Activated naive CD4-positive, alpha-beta T cell treated with anti-CD3 and anti-CD28 coated beads, Interleukin-2, amount 50 U/mL, for 72 hours (primary cell): ENCODE results near the gene MYADML2. TPM values are rescaled to one million over a fixed set of nuclear protein-coding genes. Genes with fewer than 3 reads are reported as not detected.

Experiments
- ATAC-seq, 2 donors: fragments of 150-1000 bp; cut with Tn5 transposase; 2 replicates each; pipeline ENCODE4 v1.10.0; 2021; ENCODE audit warnings: mild to moderate bottlenecking in 2 of 2, moderate library complexity in 2 of 2
- DNase-seq, 2 donors: peaks; one replicate each; pipeline ENCODE4 v3.0.0; 2021 to 2022; ENCODE audit warnings: low spot score in 2 of 2
- H3K27ac Mint-ChIP-seq, 2 donors: one replicate each; pipeline ENCODE4 v1.8.0; 2022; ENCODE audit warnings: mild to moderate bottlenecking in 2 of 2, mixed read lengths in 2 of 2
- H3K36me3 Mint-ChIP-seq, 2 donors: one replicate each; pipeline ENCODE4 v1.8.0; 2022; ENCODE audit warnings: mixed read lengths in 2 of 2
- H3K9me3 Mint-ChIP-seq, 2 donors: one replicate each; pipeline ENCODE4 v1.8.0; 2022; ENCODE audit warnings: mixed read lengths in 2 of 2
- total RNA-seq, 2 donors: library from RNA; stranded (reverse); gene quantifications; one replicate each; pipeline ENCODE4 v1.2.3, GENCODE V29; 2022

MYADML2 gene, protein sequence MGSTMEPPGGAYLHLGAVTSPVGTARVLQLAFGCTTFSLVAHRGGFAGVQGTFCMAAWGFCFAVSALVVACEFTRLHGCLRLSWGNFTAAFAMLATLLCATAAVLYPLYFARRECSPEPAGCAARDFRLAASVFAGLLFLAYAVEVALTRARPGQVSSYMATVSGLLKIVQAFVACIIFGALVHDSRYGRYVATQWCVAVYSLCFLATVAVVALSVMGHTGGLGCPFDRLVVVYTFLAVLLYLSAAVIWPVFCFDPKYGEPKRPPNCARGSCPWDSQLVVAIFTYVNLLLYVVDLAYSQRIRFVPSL
- not detected for total RNA-seq

DNA sequence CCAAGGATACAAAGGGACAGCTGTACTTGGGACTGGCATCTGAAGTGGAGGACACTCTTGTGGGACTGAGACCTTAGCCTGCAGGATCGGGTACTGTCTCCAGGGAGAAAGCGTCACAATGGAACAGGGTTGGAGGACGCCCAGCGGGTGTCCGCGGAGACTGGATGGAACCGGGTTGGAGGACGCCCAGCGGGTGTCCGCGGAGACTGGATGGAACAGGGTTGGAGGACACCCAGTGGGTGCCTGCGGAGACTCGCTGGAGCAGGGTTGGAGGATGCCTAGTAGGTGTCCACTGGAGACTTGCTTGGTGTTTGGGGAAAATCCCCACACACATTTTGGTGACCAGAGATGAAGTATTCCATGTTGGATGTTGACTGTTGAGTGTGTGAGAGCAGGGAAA is at the start of gene MYADML2:
Gene MYADML2, minus strand, starts transcription at position 45 of the 400 bp plus-strand sequence. CDS start 5,492 bp downstream, outside the sequence.
- DNase-seq (no peak), ATAC-seq (no peak)
- no peak within 1 kb of the TSS for H3K27ac Mint-ChIP-seq
- H3K9me3 Mint-ChIP-seq = no peaks in the 10 kb centered on the region
- no peaks in the 10 kb centered on the region for H3K36me3 Mint-ChIP-seq

DNA sequence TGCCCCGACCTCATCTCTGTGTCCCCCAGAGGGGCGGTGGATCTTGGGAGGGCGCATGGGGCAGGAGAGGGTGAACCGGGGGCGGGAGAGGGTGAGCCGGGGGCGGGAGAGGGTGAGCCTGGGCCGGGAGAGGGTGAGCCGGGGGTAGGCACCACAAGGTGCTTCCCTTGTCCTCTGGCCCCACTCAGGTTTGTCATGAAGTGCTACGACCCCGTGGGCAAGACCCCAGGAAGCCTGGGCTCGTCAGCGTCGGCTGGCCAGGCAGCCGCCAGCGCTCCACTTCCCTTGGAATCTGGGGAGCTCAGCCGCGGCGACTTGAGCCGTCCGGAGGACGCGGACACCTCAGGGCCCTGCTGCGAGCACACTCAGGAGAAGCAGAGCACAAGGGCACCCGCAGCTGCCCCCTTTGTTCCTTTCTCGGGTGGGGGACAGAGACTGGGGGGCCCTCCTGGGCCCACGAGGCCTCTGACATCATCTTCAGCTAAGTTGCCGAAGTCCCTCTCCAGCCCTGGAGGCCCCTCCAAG is 49.3 kb upstream of the MYADML2 start:
- ATAC-seq (no peak), DNase-seq (no peak)
- Mint-ChIP-seq H3K27ac (no peak overlapping the region), H3K36me3 (no peaks in the 10 kb centered on the region), H3K9me3 (no peaks in the 10 kb centered on the region)

DNA sequence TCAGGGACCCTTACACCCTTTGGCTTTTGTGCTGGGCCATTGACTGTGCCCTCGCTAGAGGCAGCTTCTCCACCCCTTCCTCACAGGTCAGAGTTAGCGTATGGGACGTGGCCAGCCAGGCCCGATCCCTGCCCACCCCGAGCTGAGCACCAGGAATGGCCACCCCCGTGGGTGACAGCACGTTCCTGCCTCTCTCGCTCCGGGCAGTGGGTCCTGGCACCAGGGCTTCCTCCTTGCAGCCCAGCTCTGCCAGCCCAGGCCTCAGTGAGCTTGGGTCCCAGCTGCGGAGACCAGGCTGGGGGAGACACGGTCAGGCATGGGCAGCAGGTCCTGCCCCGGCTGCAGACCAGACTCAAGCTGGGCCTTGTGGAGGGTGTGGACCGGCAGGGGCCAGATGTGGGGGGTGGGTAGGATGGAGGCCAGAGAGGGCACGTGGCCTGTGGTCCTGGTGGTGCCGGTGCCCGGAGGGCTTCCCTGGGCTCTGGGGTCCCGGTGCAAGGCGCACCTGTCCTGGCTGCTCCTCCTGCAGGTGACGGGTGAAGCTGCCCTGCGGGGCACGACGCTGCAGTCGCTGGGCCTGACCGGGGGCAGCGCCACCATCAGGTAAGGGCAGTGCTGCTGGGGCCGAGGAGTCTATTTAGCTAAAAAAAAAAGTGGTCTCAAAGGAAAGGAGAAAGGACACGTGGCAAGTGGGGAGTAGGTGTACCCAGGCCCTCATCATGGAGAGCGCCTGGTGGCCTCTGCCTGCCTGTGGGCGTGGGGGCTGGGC is 48.6 kb upstream of the MYADML2 start:
- no peaks in the 10 kb centered on the region for H3K9me3 Mint-ChIP-seq
- DNase-seq = no peak
- H3K36me3 Mint-ChIP-seq = no peaks in the 10 kb centered on the region
- H3K27ac Mint-ChIP-seq = no peak overlapping the region
- no peak for ATAC-seq

DNA sequence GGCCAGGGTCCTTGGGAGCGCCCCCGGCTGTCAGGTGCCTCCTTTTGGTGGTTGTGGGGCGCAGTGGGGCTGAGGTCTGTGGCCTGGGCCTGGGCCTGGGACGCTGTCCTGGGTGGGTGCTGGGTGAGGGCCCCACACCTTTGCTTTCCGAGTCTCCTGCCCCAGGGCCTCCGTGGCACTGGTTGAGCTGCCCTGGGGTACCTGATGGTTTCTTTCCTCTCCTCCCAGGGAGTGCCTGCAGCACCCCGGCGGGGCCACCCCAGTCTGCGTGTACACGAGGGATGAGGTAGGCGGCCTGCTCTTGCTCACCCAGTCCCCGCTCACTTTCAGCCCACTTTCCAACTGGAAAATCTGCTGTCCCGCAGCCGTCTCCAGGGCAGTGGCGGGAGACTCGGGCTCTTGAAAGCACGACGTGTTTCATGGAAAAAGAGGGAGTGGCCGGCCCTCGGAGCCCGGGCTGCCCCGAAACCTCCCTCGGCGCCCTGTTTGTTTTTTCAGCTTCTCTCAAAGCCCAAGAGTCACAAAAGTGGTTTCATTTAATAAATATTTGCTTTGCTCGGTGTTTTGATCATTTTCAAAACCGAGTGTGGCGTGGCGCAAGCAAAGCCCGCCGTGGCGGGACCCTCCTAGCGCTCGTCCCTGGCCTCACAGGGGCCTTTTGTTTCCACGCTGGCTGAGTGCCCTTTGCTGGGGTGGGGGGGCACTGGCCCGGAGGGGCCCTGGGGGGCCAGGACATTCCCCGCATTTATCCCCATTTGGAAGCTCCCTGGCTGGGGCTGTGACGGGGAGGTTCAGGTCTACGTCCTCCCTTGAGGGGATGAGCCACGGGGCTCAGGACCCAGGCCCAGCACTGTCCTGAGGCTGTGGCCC is 47.8 kb upstream of the MYADML2 start:
- no peaks in the 10 kb centered on the region for H3K9me3 Mint-ChIP-seq
- no peak overlapping the region for H3K27ac Mint-ChIP-seq
- H3K36me3 Mint-ChIP-seq = no peaks in the 10 kb centered on the region
- ATAC-seq = no peak
- DNase-seq = no peak

DNA sequence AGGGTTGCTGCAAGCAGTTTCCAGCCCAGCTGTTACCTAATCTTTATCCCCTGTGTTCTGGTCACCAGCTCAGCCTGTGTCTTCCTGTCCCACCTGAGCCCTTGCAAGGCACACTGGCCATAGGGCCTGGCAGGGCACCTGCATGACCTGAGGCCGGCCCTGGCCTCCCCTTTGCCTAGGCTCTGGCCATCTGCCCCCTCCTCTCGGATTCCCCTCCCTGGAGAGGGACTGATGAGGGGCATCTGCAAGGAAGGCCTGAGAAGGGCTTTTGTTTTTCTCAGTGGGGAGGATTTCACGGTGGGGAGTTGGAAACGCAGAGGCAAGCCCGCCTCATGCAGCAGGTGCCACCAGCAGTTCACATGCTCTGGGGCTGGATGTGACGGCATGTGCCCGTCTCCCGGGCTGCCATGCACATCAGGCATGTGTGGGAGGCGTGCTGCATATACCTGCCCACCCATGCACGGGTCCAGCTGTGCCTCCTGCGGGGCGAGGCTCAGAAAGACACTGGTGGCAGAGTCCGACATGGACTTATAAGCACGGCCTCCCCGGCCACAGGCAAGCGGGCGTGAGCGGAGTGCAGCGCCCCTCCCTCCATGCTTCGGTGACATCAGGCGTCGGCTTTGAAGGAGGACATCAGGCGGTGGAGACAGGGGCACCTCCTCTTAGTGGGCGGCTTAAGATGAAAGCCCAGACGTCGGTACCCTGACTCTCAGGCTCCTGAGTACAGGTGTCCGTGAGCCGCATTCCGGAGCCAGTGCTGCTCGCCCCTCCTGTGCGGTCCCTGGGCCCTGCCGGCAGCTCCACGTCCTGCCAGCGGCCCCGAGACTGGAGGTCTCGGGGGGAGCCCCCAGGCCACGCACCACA is 46.9 kb upstream of the MYADML2 start:
- no peak for DNase-seq
- Mint-ChIP-seq H3K27ac (no peak overlapping the region), H3K36me3 (no peaks in the 10 kb centered on the region), H3K9me3 (no peaks in the 10 kb centered on the region)
- ATAC-seq = no peak

DNA sequence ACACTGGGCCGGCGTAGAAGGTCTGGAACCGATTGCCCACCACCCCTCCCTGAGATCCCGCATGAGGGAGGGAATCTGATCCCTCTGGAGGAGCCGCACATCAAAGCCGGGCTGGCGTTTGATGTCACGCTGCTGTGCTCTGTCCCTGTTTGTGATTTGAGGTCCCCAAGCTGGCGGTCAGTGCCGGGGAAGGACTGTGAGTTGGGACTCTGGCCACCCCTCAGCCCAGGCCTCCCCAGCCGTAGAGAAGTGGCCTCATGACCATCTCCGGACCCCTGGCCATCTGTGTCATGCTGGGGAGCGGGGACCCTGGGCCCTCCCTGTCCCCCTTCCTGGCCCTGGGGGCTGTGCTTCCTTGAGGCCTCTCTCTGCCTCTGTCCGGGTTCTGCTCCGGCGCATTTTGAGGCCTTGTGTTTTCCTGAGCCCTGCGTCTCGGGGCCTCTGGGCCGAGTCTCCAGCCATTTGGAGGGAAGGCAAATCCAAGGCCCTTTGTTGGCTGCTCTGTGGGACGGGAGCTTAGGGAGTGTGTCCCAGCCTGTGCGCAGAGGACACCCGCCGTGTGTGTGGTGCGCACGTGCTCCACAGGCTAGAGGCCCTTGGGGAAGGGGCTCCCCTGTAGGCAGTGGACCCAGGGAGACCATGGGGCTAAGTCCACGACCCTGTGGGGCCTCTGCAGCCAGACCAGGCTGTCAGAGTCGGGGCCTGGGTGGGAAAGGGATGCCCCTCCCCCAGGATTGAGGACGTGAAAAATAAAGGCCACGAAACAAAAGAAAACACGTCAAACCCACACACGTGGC is 45.5 kb upstream of the MYADML2 start:
- no peak overlapping the region for H3K27ac Mint-ChIP-seq
- no peaks in the 10 kb centered on the region for H3K9me3 Mint-ChIP-seq
- DNase-seq = no peak
- ATAC-seq = no peak
- H3K36me3 Mint-ChIP-seq = no peaks in the 10 kb centered on the region

DNA sequence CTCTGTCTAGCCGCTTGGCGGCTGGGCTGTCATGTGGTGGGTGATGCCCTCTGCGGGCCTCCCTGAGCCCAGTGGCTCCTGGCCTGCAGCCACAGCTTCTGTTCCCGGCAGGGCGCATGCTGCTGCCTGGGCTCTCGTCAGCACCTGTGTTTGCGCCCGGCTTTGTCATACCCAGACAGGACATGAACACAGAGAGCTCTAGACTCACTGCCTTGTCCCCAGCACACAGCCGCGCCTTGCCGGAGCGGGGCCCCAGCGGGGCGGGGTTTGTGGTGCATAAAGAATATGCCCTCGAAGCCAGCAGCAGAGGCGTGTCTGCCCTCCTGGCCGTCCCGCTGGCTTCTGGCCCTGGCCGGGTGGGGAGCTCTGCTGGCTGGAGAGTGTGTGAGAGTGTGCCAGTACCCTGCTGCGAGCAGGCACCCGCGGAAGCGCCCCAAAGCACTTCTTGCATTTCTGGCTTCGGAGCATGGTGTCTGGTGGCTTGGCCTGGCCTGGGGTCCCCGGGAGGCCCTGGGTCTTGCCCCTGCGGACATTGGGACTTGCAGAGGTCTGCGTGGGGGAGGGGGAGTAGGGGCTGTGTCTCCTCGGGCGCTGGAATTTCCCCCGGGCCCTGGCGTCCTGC is 44.8 kb upstream of the MYADML2 start:
- H3K9me3 Mint-ChIP-seq = no peaks in the 10 kb centered on the region
- ATAC-seq = peak in 1 of 2 donors; percentile 29
- no peak overlapping the region for H3K27ac Mint-ChIP-seq
- DNase-seq = no peak
- H3K36me3 Mint-ChIP-seq = no peaks in the 10 kb centered on the region

DNA sequence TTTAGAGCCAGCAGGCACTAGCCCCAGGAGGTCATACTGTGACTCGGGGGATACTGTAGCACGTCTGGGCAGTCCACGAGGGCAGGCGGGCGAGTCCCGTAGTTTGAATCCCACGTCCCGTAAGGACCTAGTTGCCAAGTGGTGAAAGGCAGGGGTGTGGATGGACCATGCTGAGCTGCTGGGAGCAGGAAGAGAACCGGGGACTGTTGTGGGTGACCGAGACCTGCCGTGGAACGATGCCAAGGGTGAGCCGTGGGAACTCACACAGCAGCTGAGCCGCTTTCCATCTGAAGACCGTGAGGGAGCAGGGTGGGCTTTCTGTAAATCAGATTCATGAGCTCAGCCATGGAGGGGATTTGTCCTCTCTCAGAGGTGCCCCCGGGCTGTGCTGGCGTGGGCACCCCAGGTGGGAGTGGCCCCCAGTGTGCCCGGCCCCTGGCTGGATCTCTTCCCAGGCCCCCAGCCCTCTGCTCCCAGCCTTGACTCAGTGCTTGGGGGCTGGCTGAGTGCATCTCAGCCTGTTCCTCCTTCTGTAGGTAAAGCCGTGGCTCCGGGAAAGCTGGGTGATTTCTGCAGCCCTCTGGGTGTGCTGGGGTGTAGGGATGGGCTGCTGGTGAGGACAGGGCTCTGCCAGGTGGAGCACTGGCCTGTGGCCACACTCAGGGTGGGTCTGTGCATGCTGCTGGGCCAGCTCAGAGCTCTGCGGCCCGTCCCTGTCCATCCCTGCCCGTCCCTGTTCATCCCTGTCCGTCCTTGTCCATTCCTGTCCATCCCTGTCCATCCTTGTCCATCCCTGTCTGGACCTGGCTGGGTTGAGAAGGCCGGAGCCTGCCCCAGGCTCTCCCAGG is 44.0 kb upstream of the MYADML2 start:
- Mint-ChIP-seq H3K27ac (no peak overlapping the region), H3K36me3 (no peaks in the 10 kb centered on the region), H3K9me3 (no peaks in the 10 kb centered on the region)
- ATAC-seq = peak in 1 of 2 donors; percentile 7
- no peak for DNase-seq

DNA sequence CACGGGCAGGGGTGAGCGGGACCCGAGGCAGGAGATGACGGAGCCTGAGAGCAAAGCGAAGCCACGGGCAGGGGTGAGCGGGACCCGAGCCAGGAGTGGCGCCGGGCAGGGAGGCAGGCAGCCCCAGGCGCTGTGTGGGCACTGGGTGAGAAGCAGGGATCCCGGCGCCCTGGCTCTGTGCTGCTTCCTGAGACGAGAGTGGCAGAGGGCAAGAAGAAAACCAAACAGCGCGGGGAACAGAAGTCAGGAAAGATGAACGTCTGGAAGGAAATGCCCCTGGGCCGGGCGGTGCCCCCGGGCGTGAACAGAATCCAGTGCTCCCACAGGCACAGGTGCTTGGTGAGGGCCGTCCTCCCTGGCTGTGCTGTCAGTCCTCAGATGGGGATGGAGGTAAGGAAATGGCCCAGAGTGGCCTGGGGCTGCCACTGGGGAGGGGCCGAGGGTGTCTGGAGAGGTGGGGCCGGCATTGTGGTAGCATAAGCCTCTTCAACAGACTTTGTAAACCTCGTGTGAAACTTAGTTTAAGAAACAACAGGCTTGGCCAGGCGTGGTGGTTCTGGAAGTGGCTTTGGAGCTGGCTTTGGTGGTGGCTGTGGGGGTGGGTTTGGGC is 40.2 kb upstream of the MYADML2 start:
- ATAC-seq (no peak), DNase-seq (no peak)
- Mint-ChIP-seq H3K27ac (no peak overlapping the region), H3K9me3 (no peaks in the 10 kb centered on the region), H3K36me3 (peaks cover 0 to 7% of the 10 kb centered on the region in 2 donors)

DNA sequence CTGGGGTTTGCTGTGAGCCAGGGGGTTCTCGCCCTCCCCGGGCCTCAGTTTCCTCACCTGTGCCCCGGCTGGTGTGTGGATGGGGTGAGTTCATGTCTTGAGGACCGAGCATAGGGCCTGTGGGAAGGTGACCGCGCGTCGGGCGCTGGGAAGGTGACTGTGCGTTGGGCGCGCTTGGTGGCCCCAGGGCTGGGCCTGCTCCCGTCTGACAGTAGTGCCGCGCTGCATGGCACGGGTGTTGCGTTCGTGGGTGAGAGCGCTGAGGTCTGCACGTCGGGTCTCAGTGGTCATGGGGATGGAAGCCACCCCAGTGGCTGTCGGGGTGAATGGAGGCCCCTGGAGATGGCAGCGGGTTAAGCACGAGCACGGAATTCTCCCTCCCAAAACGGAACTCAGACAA is 39.6 kb upstream of the MYADML2 start:
- DNase-seq = no peak
- H3K9me3 Mint-ChIP-seq = no peaks in the 10 kb centered on the region
- peaks cover 0 to 7% of the 10 kb centered on the region in 2 donors for H3K36me3 Mint-ChIP-seq
- no peak overlapping the region for H3K27ac Mint-ChIP-seq
- no peak for ATAC-seq

DNA sequence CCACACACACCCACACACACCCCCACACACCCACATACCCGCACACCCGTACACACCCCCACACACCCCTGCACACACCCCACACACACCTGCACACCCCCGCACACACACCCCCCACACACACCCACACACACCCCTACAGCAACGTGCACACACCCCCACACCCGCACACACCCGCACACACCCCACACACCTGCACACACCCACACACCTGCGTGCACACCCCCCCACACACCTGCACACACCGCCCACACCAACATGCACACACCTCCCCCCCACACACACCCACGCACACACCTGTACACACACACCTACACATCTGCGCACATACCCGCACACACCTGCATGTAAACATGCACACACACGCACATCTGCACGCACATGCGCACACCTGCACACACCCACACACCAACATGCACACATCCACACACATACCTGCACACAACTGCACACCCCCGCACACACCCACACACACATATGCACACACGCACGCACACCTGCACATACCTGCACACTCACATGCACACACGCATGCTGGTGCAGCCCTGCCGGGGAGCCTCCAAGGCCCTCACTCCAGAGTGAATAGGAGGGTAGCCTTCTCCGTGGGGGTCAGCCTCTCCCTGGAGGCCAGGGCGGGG is 37.9 kb upstream of the MYADML2 start:
- Mint-ChIP-seq H3K27ac (no peak overlapping the region), H3K9me3 (no peaks in the 10 kb centered on the region), H3K36me3 (peaks cover 0 to 7% of the 10 kb centered on the region in 2 donors)
- DNase-seq = no peak
- ATAC-seq = no peak

DNA sequence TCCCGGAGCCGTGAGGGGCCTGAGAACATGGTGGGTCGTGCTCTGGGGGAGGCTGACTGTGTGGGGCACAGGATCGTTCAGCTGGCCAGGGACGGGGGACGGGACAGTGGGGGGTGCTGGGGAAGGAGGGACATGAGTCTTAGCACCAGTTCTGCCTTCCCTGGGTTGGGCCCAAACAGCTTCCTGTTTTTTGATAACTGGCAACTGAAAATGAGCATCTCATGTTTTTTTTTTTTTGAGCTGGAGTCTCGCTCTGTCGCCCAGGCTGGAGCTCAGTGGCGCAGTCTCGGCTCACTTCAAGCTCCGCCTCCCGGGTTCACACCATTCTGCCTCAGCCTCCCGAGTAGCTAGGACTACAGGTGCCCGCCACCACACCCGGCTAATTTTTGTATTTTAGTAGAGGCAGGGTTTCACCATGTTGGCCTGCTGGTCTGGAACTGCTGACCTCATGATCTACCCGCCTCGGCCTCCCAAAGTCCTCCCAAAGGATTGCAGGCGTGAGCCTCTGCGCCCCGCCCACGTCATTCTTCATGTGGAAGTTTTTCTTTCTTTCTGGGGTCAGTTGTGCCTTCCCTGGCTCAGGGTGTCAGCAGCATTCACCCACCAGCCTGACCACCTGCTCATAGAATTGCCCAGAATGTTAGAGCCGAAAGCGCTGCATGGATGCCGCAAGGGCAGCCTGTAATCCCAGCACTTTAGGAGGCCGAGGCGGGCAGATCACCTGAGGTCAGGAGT is 36.8 kb upstream of the MYADML2 start:
- Mint-ChIP-seq H3K27ac (no peak overlapping the region), H3K36me3 (peaks cover 7 to 8% of the 10 kb centered on the region in 2 donors), H3K9me3 (no peaks in the 10 kb centered on the region)
- no peak for ATAC-seq
- DNase-seq = no peak
